Left renal cortex interstitium (tissue), 4 donors: ENCODE data around the gene NR2F2. TPM values are rescaled to one million over a fixed set of nuclear protein-coding genes. Genes with fewer than 3 reads are reported as not detected.
A peak's percentile ranks its signal among the peaks of the same experiment; 100 is the strongest.

Experiments used
- DNase-seq, 4 donors: peaks; one replicate each; pipeline ENCODE4 v3.0.0-alpha.2; 2013; ENCODE audit warnings: low read depth in 4 of 4, low spot score in 2 of 4, missing footprints in 1 of 4
- polyA plus RNA-seq, 4 donors: library from polyadenylated mRNA; unstranded; fragments of 120-200 nt; gene quantifications; one replicate each; pipeline ENCODE4 v1.2.1, GENCODE V29; 2013; ENCODE audit not compliant: insufficient read length in 4 of 4

The NR2F2 gene
- 100 to 1,000 TPM; 347 to 409 (median 377) TPM for polyA plus RNA-seq

GRCh38 chr15:96330450-96331143 is at the start of gene NR2F2:
NR2F2 (plus strand) TSS chr15:96330700; CDS start chr15:96332106, 1,406 bp downstream.
- DNase-seq = peak; percentile 88 to 99 (median 98)

GRCh38 chr15:96285305-96285704 is 45.2 kb upstream of the NR2F2 start:
- DNase-seq = no peak

GRCh38 chr15:96285729-96286254 is 44.7 kb upstream of the NR2F2 start:
- no peak for DNase-seq

GRCh38 chr15:96290679-96291078 is 39.8 kb upstream of the NR2F2 start:
- no peak for DNase-seq

GRCh38 chr15:96292635-96293034 is 37.9 kb upstream of the NR2F2 start:
- no peak for DNase-seq

- no peak for DNase-seq
Observed at GRCh38 chr15:96293441-96293840, 37.1 kb upstream of the NR2F2 start.

GRCh38 chr15:96294766-96295165 is 35.7 kb upstream of the NR2F2 start:
- DNase-seq = no peak

- DNase-seq = no peak
Observed at GRCh38 chr15:96296264-96296663, 34.2 kb upstream of the NR2F2 start.

GRCh38 chr15:96297783-96298182 is 32.7 kb upstream of the NR2F2 start:
- no peak for DNase-seq

GRCh38 chr15:96298217-96298616 is 32.3 kb upstream of the NR2F2 start:
- DNase-seq = no peak

- DNase-seq = no peak
Observed at GRCh38 chr15:96300836-96301235, 29.7 kb upstream of the NR2F2 start.

- DNase-seq = no peak
Observed at GRCh38 chr15:96303503-96304056, 26.9 kb upstream of the NR2F2 start.

GRCh38 chr15:96304839-96305238 is 25.7 kb upstream of the NR2F2 start:
- DNase-seq = no peak

- no peak for DNase-seq
Observed at GRCh38 chr15:96306321-96306720, 24.2 kb upstream of the NR2F2 start.

- DNase-seq = no peak
Observed at GRCh38 chr15:96307856-96308394, 22.6 kb upstream of the NR2F2 start.

GRCh38 chr15:96309143-96309660 is 21.3 kb upstream of the NR2F2 start:
- DNase-seq = no peak

- DNase-seq = no peak
Observed at GRCh38 chr15:96311256-96311955, 19.1 kb upstream of the NR2F2 start.

GRCh38 chr15:96311956-96312294 is 18.6 kb upstream of the NR2F2 start:
- no peak for DNase-seq

- no peak for DNase-seq
Observed at GRCh38 chr15:96312641-96313335, 17.7 kb upstream of the NR2F2 start.

GRCh38 chr15:96314518-96314917 is 16.0 kb upstream of the NR2F2 start:
- no peak for DNase-seq

GRCh38 chr15:96314963-96315362 is 15.5 kb upstream of the NR2F2 start:
- no peak for DNase-seq
